Suppressor macrophage treated with lipopolysaccharide for 1 hour (primary cell): Measurements from ENCODE around the gene PPTC7.
"Not testable (repeated sequence)": the region's sequence is repeated elsewhere in the genome, so short reads cannot be mapped to it uniquely, and the experiment has no call there.

Source experiments
- DNase-seq, 3 donors: peaks; one replicate each; pipeline ENCODE4 v3.0.0-alpha.2; 2020 to 2022

Gene PPTC7

DNA sequence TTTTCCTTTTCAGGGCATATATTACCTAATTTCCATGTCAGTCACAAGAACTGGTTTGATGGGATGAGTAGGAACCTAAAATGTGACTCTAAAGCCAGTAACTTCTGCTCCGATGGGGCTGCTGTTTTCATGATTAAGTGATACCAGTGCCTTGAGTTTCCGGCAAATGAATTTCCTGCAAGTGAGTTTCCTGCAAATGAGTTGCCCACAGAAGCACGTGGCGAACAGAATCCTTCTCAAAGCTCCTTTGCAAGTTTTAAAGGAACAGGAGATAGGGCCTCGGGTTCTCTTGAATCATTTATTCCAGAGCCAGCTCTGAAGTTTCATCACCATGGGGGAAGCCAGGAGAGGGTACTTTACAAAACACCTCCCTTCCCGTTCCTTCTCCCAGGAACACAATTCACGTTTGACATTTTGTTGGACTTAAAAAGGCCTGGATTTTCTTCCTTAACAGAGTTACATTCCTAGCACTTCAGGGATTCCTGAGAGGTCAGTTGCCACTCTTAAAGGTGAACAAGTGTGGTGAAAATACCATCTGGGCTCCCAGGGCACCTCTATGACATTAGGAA is 2.2 kb upstream of the PPTC7 start:
- peak; percentile 76 to 94 (median 80) for DNase-seq

GRCh38 chr12:110582276-110583136 is 612 bp downstream of the PPTC7 start:
- DNase-seq, result peak; percentile 89 to 96 (median 90)

DNA sequence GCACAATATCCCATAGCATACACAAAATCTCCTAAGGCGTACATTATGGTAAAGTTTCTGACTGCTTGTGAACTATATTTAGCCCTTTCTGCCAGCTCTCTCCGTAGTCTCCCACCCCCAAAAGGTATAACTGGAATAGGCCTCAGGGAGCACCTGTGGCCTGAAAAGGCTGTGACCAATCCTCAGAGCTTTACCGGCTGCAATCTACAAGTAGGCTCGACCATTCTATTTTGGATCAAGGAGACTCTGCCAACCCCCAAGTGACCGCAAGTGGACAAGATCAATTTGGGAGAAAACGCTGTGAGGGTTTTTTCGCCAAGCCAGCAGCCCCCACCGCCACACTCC is 1.2 kb downstream of the PPTC7 start:
- no peak for DNase-seq

- DNase-seq, result no peak
These were observed 3.4 kb downstream of the PPTC7 start for GRCh38 chr12:110579535-110580253.

- DNase-seq, result no peak
These were observed 4.2 kb downstream of the PPTC7 start for GRCh38 chr12:110578694-110579534.

DNA sequence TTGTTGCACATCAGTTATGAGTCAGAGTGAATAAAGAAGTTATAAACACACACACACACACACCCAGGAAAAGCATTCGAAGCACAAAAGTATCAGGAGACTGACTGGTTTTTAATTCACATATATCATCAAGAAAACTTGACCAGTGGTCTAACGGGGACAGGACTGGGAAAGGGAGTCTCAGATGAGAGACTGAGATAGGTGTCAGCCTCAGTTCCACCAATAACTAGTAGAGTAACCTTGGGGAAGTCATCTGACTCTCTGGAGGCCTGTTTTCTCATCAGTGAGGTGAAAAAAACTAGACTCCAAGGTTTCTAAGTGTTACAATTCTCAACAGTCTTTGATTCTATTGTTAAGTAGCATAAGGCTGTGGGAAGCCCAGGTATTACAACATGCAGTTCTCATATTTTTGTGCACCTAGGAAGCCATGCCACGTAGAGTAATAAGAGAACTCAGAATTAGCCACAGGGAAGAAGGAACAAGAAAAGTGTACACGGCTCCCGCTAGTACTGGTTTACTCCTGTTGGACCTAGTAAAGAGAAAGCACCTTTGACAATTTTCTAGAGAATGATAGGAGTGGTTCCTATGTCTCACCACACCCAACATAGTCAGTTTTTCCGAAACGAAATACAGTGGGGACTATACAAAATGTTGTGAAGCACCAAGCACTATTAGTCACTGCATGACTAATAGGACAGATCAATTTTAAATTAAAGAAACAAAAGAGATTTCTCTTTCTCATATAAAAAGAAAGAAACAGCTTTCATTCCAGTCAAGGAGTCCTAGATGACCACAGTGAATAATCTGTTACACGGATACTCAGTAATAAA is 5.0 kb downstream of the PPTC7 start:
- peak; percentile 80 to 96 (median 91) for DNase-seq

DNA sequence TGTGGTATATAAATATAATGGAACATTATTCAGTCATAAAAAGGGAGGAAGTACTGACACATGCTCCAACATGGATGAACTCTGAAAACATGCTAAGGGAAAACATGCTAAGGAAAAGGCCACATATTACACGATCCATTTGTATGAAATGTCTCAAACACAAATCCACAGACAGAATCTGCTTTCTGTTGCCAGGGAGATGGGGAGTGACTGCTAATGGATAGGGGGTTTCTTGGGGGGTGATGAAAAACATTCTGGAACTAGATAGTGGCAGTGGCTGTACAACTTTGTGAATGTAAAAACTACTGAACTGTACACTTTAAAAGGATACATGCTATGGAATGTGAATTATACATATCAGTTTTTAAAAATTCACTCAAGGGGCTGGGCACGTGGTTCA is 6.6 kb downstream of the PPTC7 start:
- DNase-seq, result no peak

- DNase-seq, result no peak
These were observed 7.8 kb downstream of the PPTC7 start for GRCh38 chr12:110575326-110575725.

- DNase-seq, result not testable (repeated sequence)
These were observed 8.3 kb downstream of the PPTC7 start for GRCh38 chr12:110574717-110575230.

- DNase-seq, result no peak
These were observed 9.1 kb downstream of the PPTC7 start for GRCh38 chr12:110574044-110574443.

DNA sequence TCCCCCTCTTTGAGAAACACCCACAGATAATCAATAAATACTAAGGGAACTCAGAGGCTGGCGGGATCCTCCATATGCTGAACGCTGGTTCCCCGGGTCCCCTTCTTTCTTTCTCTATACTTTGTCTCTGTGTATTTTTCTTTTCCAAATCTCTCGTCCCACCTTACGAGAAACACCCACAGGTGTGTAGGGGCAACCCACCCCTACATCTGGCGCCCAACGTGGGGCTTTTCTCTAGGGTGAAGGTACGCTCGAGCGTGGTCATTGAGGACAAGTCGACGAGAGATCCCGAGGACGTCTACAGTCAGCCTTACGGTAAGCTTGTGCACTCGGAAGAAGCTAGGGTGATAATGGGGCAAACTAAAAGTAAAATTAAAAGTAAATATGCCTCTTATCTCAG is 12.3 kb downstream of the PPTC7 start:
- not testable (repeated sequence) for DNase-seq

DNA sequence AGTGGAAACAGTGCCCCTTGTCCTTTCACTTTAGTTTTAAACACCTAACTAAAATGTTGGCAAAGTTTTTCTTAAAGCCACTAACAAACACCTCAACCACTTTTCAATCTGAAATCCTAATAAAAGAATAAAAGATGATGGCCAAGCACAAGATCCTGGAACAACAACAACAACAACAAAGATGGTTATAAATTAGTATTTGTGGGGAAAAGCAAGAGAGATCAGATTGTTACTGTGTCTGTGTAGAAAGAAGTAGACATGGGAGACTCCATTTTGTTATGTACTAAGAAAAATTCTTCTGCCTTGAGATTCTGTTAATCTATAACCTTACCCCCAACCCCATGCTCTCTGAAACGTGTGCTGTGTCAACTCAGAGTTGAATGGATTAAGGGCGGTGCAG is 13.3 kb downstream of the PPTC7 start:
- not testable (repeated sequence) for DNase-seq

- DNase-seq, result peak in 1 of 3 donors; percentile 11
These were observed 14.4 kb downstream of the PPTC7 start for GRCh38 chr12:110568752-110569151.

GRCh38 chr12:110566993-110567392 is 16.1 kb downstream of the PPTC7 start:
- DNase-seq, result peak in 1 of 3 donors; percentile 16

DNA sequence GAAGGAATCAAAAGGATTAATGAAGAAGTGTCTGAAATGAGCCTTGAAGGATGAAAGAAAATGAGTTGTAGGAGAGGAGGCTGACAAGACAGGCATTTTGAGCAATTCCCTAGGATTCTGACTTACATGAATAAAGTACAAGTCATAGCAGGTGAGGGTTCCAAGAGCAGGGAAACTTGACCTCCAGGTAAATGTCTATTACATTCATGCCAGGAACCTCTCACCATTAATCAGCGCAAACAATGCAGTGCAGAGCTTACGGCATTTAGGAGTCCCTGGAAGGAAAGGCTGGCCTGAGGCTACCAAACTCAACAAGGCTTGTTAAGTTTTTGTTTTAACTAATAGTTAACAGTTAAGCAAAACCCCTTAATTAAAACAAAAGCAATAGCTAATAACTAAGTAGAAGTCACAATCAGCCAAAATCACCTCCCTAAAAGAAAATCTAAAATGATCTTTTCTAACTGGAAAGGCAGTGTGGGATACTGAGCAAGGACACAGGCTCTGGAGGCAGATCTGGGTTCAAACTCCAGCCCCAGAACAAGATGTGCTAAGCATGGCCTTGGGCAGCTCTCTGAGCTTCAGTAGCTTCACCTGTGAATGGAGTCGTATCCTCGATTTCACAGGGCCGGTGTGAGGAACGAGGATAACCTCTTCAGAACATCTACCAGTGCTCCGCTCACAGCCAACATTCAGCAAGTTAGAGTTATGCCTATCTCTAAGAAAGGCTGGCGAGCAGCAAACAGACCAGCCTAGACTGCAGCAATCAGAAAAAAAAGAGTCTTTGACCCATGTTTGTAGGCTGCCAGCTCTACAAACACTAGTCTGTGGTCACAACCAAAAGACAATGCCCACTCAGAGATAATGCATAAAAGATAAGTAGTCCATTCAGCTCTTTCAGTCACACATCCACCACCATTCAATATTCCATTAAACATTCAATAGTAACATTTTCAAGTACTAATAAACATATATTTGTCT is 16.9 kb downstream of the PPTC7 start:
- DNase-seq, result no peak

DNA sequence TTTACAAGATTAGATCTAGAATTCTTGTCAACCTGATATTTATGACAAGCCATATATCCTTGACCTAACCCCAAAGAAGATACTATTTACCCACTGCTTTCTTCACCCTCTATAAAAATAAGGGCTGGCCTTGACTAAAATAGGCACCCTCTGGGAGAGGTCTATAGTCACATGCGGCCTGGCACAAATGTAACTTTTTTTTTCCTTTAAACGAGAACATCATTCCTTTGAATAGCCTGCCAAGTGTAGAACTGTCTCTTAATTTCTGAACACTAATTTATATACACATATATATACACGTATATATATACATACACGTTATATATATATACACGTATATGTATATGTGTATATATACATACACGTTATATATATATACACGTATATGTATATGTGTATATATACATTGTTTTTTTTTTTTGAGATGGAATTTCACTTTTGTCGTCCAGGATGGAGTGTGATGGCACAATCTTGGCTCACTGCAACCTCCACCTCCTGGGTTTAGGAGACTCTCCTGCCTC is 18.6 kb downstream of the PPTC7 start:
- no peak for DNase-seq

DNA sequence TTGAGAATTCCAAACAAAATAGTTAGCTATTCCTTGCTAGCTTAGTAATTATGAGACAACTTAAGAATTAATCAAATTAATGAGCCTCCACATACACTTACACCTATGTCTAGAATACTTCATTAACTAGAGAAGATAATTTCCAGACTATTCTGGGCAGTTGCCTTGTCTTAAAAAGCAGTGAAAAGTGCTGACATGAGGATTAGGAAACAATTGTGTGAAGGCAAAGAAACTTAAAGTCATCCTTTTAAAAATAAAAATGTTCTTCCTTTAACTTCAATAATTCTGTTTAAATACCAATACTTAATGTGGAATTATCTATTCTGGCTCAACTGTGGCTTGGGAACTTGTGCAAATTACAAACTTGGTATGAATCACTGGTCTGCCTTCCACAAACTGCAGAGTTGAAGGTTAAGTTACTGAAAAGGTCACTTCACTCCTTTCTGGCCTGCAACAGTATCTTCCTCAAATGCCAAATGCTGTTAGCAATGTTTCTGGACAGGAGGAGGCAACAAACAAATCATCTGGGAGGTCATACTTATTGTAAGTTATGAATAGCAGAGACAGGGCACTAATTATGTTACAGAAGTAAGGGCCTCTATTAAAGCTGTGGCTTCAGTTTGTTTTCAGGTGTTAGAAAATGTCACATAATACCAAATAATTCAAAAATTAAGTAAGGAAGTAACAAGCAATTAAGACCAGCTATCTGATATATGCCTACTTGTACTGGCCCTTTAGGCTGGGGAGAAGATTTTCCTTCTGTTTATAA is 19.2 kb downstream of the PPTC7 start:
- peak; percentile 43 to 74 (median 65) for DNase-seq

DNA sequence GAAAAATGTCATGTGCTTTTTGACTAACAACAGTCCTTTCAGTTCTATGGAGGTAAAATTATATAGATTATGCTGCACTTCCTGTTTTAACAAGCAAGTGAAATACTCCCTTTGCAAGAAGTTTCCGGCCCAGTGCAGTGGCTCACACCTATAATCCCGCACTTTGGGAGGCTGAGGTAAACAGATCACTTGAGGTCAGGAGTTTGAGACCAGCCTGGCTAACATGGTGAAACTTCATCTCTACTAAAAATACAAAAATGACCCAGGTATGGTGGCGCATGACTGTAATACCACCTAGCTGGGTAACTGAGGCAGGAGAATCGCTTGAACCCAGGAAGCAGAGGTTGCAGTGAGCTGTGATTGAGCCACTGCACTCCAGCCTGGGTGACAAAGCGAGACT is 20.7 kb downstream of the PPTC7 start:
- peak in 1 of 3 donors; percentile 26 for DNase-seq

DNA sequence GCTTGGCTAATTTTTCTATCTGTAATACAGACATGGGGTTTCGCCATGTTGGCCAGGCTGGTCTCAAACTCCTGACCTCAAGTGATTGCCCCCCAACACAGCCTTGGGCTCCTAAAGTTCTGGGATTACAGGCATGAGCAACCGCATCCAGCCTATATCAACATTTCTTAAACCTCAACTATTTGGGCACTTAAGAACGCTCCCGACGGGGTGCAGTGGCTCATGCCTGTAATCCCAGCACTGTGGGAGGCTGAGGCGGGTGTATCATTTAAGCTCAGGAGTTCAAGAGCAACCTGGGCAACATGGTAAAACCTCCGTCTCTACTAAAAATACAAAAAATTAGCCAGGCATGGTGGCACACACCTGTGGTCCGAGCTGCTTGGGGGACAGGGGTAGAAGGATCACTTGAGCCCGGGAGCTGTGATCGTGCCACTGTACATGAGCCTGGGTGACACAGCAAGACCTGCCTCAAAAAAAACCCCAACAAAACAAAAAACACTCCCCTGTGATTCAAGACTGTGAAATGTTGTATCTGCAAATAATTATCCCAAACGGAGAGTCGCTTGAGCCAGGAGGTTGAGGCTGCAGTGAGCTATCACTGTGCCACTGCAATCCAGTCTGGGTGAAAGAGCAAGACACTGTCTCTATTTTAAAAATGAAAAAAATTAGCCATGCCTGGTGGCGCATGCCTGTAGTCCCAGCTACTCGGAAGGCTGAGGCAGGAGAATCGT is 21.5 kb downstream of the PPTC7 start:
- DNase-seq, result peak in 1 of 3 donors; percentile 7
